K562 (cell line): ENCODE data around the gene GZF1. TPM values are rescaled to one million over a fixed set of nuclear protein-coding genes. Genes with fewer than 3 reads are reported as not detected.

Experiments
- CBX1 ChIP-seq: sonication (generic); IDR thresholded peaks from 2 replicates; pipeline ENCODE4 v1.6.1; 2016; ENCODE audit warnings: antibody characterized with exemption, low read depth, mild to moderate bottlenecking
- CREB3 ChIP-seq: fragments of 450-650 bp; conservative IDR thresholded peaks from 2 replicates; pipeline ENCODE4 v1.6.1; 2016; ENCODE audit warnings: missing genetic modification characterization, low read depth, mild to moderate bottlenecking, missing compliant biosample characterization, moderate library complexity
- CREB5 ChIP-seq: fragments of 250-450 bp; sonication (Bioruptor Pico); IDR thresholded peaks from 2 replicates; pipeline ENCODE4 v1.5.0; 2020; ENCODE audit warnings: mild to moderate bottlenecking
- FUS ChIP-seq: fragments of 200-400 bp; formaldehyde crosslinking; optimal IDR thresholded peaks from 2 replicates; pipeline ENCODE3; 2017; ENCODE audit warnings: low read depth, low read length
- HOMEZ ChIP-seq: fragments of 250-450 bp; sonication (Bioruptor Pico); IDR thresholded peaks from 2 replicates; pipeline ENCODE4 v1.4.0; 2020; ENCODE audit warnings: mild to moderate bottlenecking, moderate library complexity
- IFI16 ChIP-seq: fragments of 250-450 bp; sonication (Bioruptor Pico); IDR thresholded peaks from 2 replicates; pipeline ENCODE4 v2.1.2; 2022; ENCODE audit warnings: mild to moderate bottlenecking, inconsistent platforms
- IRF1 ChIP-seq: sonication (generic); formaldehyde crosslinking; IDR thresholded peaks from 2 replicates; pipeline ENCODE4 v1.8.0; 2022; ENCODE audit warnings: missing genetic modification reagents, mild to moderate bottlenecking, borderline replicate concordance
- LARP7 ChIP-seq: fragments of 450-650 bp; IDR thresholded peaks from 2 replicates; pipeline ENCODE4 v1.6.1; 2016
- NELFE ChIP-seq: IDR thresholded peaks from 2 replicates; pipeline ENCODE4 v1.6.1; 2011; ENCODE audit warnings: mild to moderate bottlenecking; ENCODE audit not compliant: insufficient read depth, insufficient read length
- SFPQ ChIP-seq: fragments of 200-400 bp; formaldehyde crosslinking; IDR thresholded peaks from 2 replicates; pipeline ENCODE4 v1.6.1; 2017; ENCODE audit warnings: mild to moderate bottlenecking, low read depth, low read length, moderate library complexity
- SMAD1 ChIP-seq: fragments of 150-350 bp; IDR thresholded peaks from 2 replicates; pipeline ENCODE4 v1.6.1; 2014; ENCODE audit warnings: low read length, low read depth; ENCODE audit not compliant: partially characterized antibody
- SMARCA4 ChIP-seq: fragments of 450-650 bp; IDR thresholded peaks from 2 replicates; pipeline ENCODE4 v1.6.1; 2016
- SP1 ChIP-seq: sonication (generic); formaldehyde crosslinking; IDR thresholded peaks from 2 replicates; pipeline ENCODE4 v1.8.1; 2022; ENCODE audit warnings: mild to moderate bottlenecking, missing genetic modification reagents
- SRF ChIP-seq, 2 experiments: fragments of 250-450, 450-650 bp in 1 of 2; sonication (Bioruptor Pico) in 1 of 2; sonication (generic) in 1 of 2; formaldehyde crosslinking; IDR thresholded peaks; 2 replicates each; pipeline versions ENCODE4 v1.5.0 to v1.5.1; 2020 to 2022; ENCODE audit warnings: mild to moderate bottlenecking in 1 of 2, missing genetic modification reagents in 1 of 2
- TBP ChIP-seq: optimal IDR thresholded peaks from 2 replicates; pipeline ENCODE3; 2011; ENCODE audit warnings: low read depth, low read length, improper control_type of control experiment
- USF2 ChIP-seq: sonication (generic); formaldehyde crosslinking; IDR thresholded peaks from 2 replicates; pipeline ENCODE4 v1.5.0; 2020; ENCODE audit warnings: missing genetic modification reagents
- XRCC5 ChIP-seq: fragments of 200-400 bp; formaldehyde crosslinking; IDR thresholded peaks from 2 replicates; pipeline ENCODE4 v1.6.1; 2017; ENCODE audit warnings: low read depth, mild to moderate bottlenecking, low read length
- ZBTB7A ChIP-seq: IDR thresholded peaks from 2 replicates; pipeline ENCODE4 v1.6.1; 2011; ENCODE audit warnings: low read depth, mild to moderate bottlenecking, low read length, moderate library complexity, borderline replicate concordance; ENCODE audit not compliant: control insufficient read depth
- ZNF583 ChIP-seq: fragments of 250-450 bp; sonication (Bioruptor Pico); IDR thresholded peaks from 2 replicates; pipeline ENCODE4 v1.4.0; 2020
- ZNF766 ChIP-seq: fragments of 200-800 bp; sonication (Bioruptor generic); conservative IDR thresholded peaks from 2 replicates; pipeline ENCODE4 v1.6.1; 2016; ENCODE audit warnings: missing genetic modification characterization, missing compliant biosample characterization
- ZNF830 ChIP-seq: fragments of 250-450 bp; sonication (Bioruptor Pico); IDR thresholded peaks from 2 replicates; pipeline ENCODE4 v1.5.0; 2021; ENCODE audit warnings: mild to moderate bottlenecking
- polyA plus RNA-seq, 8 experiments: library from polyadenylated mRNA; depleted of rRNA in 4 of 8; stranded (reverse) in 5 of 8; unstranded in 3 of 8; fragments of >200 nt; fragmentation: Nextera tagmentation in 2 of 8; fragmentation: Illumina TruSeq in 1 of 8; extraction: Ambion mirVana in 2 of 8; extraction: Trizol in 1 of 8; gene quantifications; 2 replicates each; pipeline versions ENCODE4 v1.2.1 to v1.2.3, GENCODE V29; 2011 to 2014; ENCODE audit warnings: inconsistent platforms in 1 of 8, missing spikeins in 1 of 8
- total RNA-seq, 7 experiments: library from RNA; depleted of rRNA in 6 of 7; stranded (reverse); fragments of >200 nt in 6 of 7; fragmentation: Illumina TruSeq in 2 of 7; extraction: Trizol in 2 of 7; gene quantifications; 2 replicates each; pipeline versions ENCODE4 v1.2.1 to v1.2.3, GENCODE V29; 2011 to 2021; ENCODE audit warnings: low replicate concordance in 1 of 7

The GZF1 gene
- total and polyA plus RNA-seq, 9 of the 15 experiments (the other 6 are each of a cell fraction or from before 2014, with no cell fraction given) = 1.2 to 15.7 (median 7.4) TPM

GRCh38 chr20:23350196-23350903, 11.6 kb upstream of the GZF1 start, which contains the start of gene NXT1 (continued):
- TF ChIP-seq IRF1 (CRISPR knock-in tag) = no peak
- no peak for TF ChIP-seq CREB3 (tag)
- no peak for TF ChIP-seq XRCC5
- TF ChIP-seq SP1 (CRISPR knock-in tag) = peak; percentile 95
- TF ChIP-seq ZNF766 (CRISPR knock-in tag) = peak; percentile 33; the same call in 1 of the 2 replicates
- TF ChIP-seq HOMEZ = no peak
- TF ChIP-seq CBX1 = peak; percentile 25; the same call in 1 of the 2 replicates
- TF ChIP-seq FUS = no peak
- TF ChIP-seq SRF (CRISPR knock-in tag; IDR thresholded peaks at IDR 0.05) = no peak
- peak; percentile 71 for TF ChIP-seq TBP
- no peak for TF ChIP-seq USF2 (CRISPR knock-in tag)
- TF ChIP-seq NELFE = no peak
- no peak for TF ChIP-seq IFI16 (CRISPR knock-in tag)
- peak; percentile 6; the same call in 1 of the 2 replicates for TF ChIP-seq ZBTB7A
- peak; percentile 25 for TF ChIP-seq SMAD1
- TF ChIP-seq SFPQ = no peak
- no peak for TF ChIP-seq LARP7
- TF ChIP-seq CREB5 = no peak
- no peak for TF ChIP-seq SMARCA4
- no peak for TF ChIP-seq ZNF583 (CRISPR knock-in tag)
- no peak for TF ChIP-seq ZNF830
